HG03378 (cell line): ENCODE results near the gene USP21.

ENCODE experiments used
- ATAC-seq: cut with Tn5 transposase; IDR thresholded peaks from one replicate; pipeline ENCODE4 v1.9.1; 2021; ENCODE audit warnings: mild to moderate bottlenecking, moderate library complexity; ENCODE audit not compliant: unreplicated experiment

USP21 gene

GRCh38 chr1:161192476-161193465 lies 33.5 kb downstream of the USP21 start:
- ATAC-seq, result no peak

- no peak for ATAC-seq
These were observed 34.4 kb downstream of the USP21 start for GRCh38 chr1:161193561-161194235.

- ATAC-seq, result no peak
These were observed 35.9 kb downstream of the USP21 start for GRCh38 chr1:161195171-161195570.

- no peak for ATAC-seq
These were observed 36.8 kb downstream of the USP21 start for GRCh38 chr1:161196111-161196510.

GRCh38 chr1:161196521-161197451 lies 37.5 kb downstream of the USP21 start:
- no peak for ATAC-seq

GRCh38 chr1:161197560-161198193 lies 38.4 kb downstream of the USP21 start:
- ATAC-seq, result no peak

GRCh38 chr1:161198194-161198896 lies 39.0 kb downstream of the USP21 start:
- no peak for ATAC-seq

- ATAC-seq, result no peak
These were observed 39.7 kb downstream of the USP21 start, which contains the start of gene ADAMTS4 for GRCh38 chr1:161198897-161199431. TSS of gene ADAMTS4 (minus strand) at chr1:161199054. CDS start at chr1:161198627, 427 bp downstream.

GRCh38 chr1:161199506-161200139 lies 40.3 kb downstream of the USP21 start:
- ATAC-seq, result no peak

- no peak for ATAC-seq
These were observed 41.2 kb downstream of the USP21 start for GRCh38 chr1:161200421-161200991.

- no peak for ATAC-seq
These were observed 41.9 kb downstream of the USP21 start for GRCh38 chr1:161200992-161201835.

- peak; percentile 86 for ATAC-seq
These were observed 42.8 kb downstream of the USP21 start, which contains the start of gene NDUFS2 for GRCh38 chr1:161201836-161202712. TSS of gene NDUFS2 (plus strand) at chr1:161202367. CDS start at chr1:161202386, 19 bp downstream.

GRCh38 chr1:161206411-161207140 lies 47.3 kb downstream of the USP21 start:
- no peak for ATAC-seq

GRCh38 chr1:161207173-161207572 lies 47.9 kb downstream of the USP21 start:
- no peak for ATAC-seq

- ATAC-seq, result no peak
These were observed 50.6 kb downstream of the USP21 start for GRCh38 chr1:161209790-161210409.
